Measurements from ENCODE around the gene MTHFD1. TPM values are rescaled to one million over a fixed set of nuclear protein-coding genes. Genes with fewer than 3 reads are reported as not detected.

The MTHFD1 gene
- total RNA-seq, 2 donors from 2014 or later, result 26.1 to 34.7 TPM

- WGBS, result 95% methylated on average over 6 of the region's 6 CpGs
Measured at GRCh38 chr14:64439141-64439540, 51.0 kb downstream of the MTHFD1 start.

DNA sequence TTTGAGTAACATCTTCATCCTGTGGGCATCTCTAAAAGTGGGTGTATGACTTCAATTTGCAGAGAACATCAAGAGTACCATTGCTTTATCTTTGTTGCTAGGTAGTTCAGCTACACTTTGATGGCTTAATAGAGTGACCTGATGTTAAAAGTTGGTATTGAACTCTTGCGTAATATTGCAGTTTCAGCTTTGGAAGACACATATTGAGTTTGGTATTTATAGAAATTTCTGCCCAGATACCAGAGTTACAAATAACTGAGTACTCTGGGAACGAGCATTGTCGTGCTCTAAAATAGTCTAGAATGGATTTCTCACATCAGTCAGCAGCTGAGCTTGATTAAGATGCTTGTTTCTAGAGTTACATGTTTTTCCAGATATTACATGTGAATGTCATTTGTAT lies 52.3 kb downstream of the MTHFD1 start:
- intact Hi-C loops (cut with DNase I), result no loop called here
- 96% methylated on average over 3 of the region's 3 CpGs for WGBS
- H3K36me3 ChIP-seq, result no peaks in the 10 kb centered on the region

More at GRCh38 chr14:64439141-64439540, 51.0 kb downstream of the MTHFD1 start:
- intact Hi-C loops (cut with DNase I), result no loop called here
- no peak for DNase-seq (ENCODE audit: low spot score)
- TF ChIP-seq POLR2AphosphoS5 (IDR thresholded peaks at IDR 0.05) (no peak), CTCF (IDR thresholded peaks at IDR 0.05) (no peak), POLR2A (IDR thresholded peaks at IDR 0.05) (no peak)
- Histone ChIP-seq H3K27me3 (replicated peaks; ENCODE audit: insufficient read depth) (no peaks in the 10 kb centered on the region), H3K36me3 (no peaks in the 10 kb centered on the region), H3K4me3 (no peak overlapping the region), H3K4me1 (replicated peaks) (no peaks in the 10 kb centered on the region), H3K27ac (no peak overlapping the region), H3K9me3 (no peaks in the 10 kb centered on the region)

DNA sequence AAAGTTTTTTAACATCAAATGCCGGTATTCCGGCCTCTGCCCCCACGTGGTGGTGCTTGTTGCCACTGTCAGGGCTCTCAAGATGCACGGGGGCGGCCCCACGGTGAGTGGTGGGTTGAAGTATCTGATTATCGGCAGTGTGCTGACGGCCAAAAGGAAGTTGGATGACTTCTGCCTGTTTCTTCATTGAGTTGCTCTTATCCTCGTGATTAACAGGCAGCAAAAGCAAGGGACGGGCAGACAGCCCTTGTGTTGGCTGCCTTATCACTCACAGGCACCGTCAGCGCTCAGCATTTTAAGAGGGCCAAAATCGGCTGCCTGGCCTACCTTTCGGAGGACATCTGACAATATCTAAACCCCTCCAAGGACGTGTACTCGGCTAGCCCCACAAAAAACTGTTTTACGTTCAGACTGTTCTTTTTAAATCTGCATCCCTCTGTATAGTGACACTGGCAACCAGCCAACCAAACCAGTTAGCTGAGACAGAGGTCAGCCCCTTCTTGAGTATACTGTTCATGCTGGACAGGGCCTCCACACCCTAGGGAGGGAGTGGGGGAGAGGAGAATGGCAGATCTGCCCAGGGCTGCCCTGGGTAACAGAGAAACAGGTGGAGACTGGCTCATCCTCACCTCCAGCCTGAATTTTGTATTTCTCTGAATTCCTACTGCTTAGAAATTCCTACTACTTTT lies 54.3 kb downstream of the MTHFD1 start:
- WGBS, result 75% methylated on average over 17 of the region's 17 CpGs
- Histone ChIP-seq H3K4me1 (replicated peaks) (no peaks in the 10 kb centered on the region), H3K27ac (no peak overlapping the region), H3K27me3 (replicated peaks; ENCODE audit: insufficient read depth) (no peaks in the 10 kb centered on the region), H3K4me3 (no peak overlapping the region), H3K9me3 (no peaks in the 10 kb centered on the region), H3K36me3 (no peaks in the 10 kb centered on the region)
- DNase-seq (ENCODE audit: low spot score), result no peak
- intact Hi-C loops (cut with DNase I), result no loop called here
- TF ChIP-seq POLR2AphosphoS5 (IDR thresholded peaks at IDR 0.05) (no peak), POLR2A (IDR thresholded peaks at IDR 0.05) (no peak), CTCF (IDR thresholded peaks at IDR 0.05) (no peak)

More for the DNA sequence above, 52.3 kb downstream of the MTHFD1 start:
- Histone ChIP-seq H3K4me3 (no peak overlapping the region), H3K9me3 (no peaks in the 10 kb centered on the region), H3K4me1 (replicated peaks) (no peaks in the 10 kb centered on the region), H3K27me3 (replicated peaks; ENCODE audit: insufficient read depth) (no peaks in the 10 kb centered on the region), H3K27ac (no peak overlapping the region)
- DNase-seq (ENCODE audit: low spot score), result no peak
- no peak for TF ChIP-seq POLR2A (IDR thresholded peaks at IDR 0.05)
- no peak for TF ChIP-seq POLR2AphosphoS5 (IDR thresholded peaks at IDR 0.05)
- no peak for TF ChIP-seq CTCF (IDR thresholded peaks at IDR 0.05)

DNA sequence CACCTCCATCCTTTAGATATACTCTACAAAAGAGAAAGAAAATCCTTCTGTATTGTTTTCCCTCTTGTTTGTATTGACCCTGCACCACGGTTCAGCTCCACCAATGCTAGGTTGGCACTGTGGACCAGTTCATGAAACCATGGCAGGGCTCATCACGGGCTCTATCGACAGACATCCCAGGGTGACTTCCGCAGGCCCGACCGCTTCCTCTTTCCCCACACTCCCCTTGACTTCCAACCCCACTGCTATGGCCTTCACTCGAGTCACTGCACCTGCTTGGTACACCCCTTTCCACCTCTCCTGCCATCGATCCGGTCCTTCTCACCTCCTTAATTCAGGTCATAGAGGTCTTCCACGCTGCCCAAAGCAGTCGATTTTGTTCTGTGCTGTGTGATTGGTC lies 56.0 kb downstream of the MTHFD1 start:
- no peak overlapping the region for H3K4me3 ChIP-seq

More for the DNA sequence above, 56.0 kb downstream of the MTHFD1 start:
- Histone ChIP-seq H3K36me3 (no peaks in the 10 kb centered on the region), H3K4me1 (replicated peaks) (no peaks in the 10 kb centered on the region), H3K27me3 (replicated peaks; ENCODE audit: insufficient read depth) (no peaks in the 10 kb centered on the region), H3K27ac (no peak overlapping the region), H3K9me3 (no peaks in the 10 kb centered on the region)
- intact Hi-C loops (cut with DNase I), result no loop called here
- WGBS, result 91% methylated on average over 11 of the region's 11 CpGs
- no peak for DNase-seq (ENCODE audit: low spot score)
- TF ChIP-seq POLR2A (IDR thresholded peaks at IDR 0.05) (no peak), CTCF (IDR thresholded peaks at IDR 0.05) (no peak), POLR2AphosphoS5 (IDR thresholded peaks at IDR 0.05) (no peak)
